CD4-positive, alpha-beta T cell treated with Interferon alpha-2 for 1 hour (primary cell): ENCODE measurements around the gene CHI3L2.
A peak's percentile ranks its signal among the peaks of the same experiment; 100 is the strongest.

ENCODE experiments used
- DNase-seq, 2 donors: peaks; one replicate each; pipeline ENCODE4 v3.0.0-alpha.2; 2020 to 2022

The CHI3L2 gene, protein sequence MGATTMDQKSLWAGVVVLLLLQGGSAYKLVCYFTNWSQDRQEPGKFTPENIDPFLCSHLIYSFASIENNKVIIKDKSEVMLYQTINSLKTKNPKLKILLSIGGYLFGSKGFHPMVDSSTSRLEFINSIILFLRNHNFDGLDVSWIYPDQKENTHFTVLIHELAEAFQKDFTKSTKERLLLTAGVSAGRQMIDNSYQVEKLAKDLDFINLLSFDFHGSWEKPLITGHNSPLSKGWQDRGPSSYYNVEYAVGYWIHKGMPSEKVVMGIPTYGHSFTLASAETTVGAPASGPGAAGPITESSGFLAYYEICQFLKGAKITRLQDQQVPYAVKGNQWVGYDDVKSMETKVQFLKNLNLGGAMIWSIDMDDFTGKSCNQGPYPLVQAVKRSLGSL

GRCh38 chr1:111227434-111227833 lies at the start of gene CHI3L2:
Gene CHI3L2, plus strand, starts transcription at chr1:111227713. Its CDS starts 17 bp downstream, at chr1:111227730.
- peak in 1 of 2 donors; percentile 23 for DNase-seq

GRCh38 chr1:111179968-111180533 lies 47.5 kb upstream of the CHI3L2 start:
- no peak for DNase-seq

GRCh38 chr1:111182052-111182451 lies 45.5 kb upstream of the CHI3L2 start:
- DNase-seq, result no peak

DNA sequence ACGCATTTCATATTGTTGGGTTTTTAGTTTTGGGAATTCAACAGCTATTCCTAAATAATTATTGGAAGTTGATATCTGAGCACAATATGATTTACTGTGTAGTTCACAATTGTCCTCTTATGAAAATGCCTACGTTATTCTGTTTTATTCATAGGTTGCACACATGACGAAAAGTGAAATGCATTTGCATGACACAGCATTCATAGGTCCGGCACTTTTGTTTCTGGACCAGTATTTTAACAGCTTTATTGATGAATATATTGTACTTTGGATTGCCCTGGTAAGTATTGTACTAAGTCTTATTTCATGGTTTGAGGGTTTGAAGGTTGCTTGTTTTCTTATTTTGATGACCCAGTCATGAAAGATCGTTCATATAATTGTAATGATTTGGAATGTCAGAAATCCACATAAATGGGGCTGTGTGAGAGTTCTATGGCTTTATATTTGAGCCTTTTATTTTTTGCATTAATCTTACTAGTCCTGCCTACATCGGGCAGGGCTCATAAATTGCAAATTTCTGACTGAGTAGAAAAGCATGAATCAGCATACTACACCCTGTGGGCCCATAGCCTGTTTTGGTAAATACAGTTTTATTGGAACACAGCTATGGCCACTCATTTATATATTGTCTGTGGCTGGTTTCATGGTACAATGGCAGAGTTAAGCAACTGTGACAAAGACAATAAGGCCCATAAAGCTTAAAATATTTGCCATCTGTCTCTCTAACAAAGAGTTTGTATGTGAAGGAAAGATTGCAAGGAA lies 44.0 kb upstream of the CHI3L2 start:
- DNase-seq, result no peak

DNA sequence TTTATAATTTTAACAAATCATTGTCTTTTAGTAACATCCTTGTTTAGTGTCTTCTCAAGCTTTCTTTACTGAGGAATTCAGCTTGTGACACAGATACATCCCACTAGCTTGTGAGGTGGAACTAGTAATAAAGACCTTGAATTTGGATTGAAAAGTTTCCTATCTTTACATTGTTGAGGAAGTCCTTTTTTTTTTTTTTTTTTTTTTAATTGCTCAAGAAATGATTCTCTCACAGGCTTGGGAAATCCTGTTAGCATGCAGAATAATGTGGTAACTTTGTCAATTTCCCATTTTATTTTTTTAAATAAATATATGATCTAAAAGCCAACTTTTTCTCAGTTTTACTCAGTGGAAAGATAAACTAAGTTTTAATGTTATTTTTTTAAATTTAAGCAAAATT lies 42.9 kb upstream of the CHI3L2 start:
- no peak for DNase-seq

- DNase-seq, result no peak
Measured at GRCh38 chr1:111190931-111191451, 36.5 kb upstream of the CHI3L2 start.

- DNase-seq, result no peak
Measured at GRCh38 chr1:111191496-111191895, 36.0 kb upstream of the CHI3L2 start.

GRCh38 chr1:111192074-111192473 lies 35.4 kb upstream of the CHI3L2 start:
- DNase-seq, result no peak

- peak; percentile 50 to 65 for DNase-seq
Measured at GRCh38 chr1:111192658-111193519, 34.6 kb upstream of the CHI3L2 start.

GRCh38 chr1:111193712-111194480 lies 33.6 kb upstream of the CHI3L2 start:
- DNase-seq, result no peak

DNA sequence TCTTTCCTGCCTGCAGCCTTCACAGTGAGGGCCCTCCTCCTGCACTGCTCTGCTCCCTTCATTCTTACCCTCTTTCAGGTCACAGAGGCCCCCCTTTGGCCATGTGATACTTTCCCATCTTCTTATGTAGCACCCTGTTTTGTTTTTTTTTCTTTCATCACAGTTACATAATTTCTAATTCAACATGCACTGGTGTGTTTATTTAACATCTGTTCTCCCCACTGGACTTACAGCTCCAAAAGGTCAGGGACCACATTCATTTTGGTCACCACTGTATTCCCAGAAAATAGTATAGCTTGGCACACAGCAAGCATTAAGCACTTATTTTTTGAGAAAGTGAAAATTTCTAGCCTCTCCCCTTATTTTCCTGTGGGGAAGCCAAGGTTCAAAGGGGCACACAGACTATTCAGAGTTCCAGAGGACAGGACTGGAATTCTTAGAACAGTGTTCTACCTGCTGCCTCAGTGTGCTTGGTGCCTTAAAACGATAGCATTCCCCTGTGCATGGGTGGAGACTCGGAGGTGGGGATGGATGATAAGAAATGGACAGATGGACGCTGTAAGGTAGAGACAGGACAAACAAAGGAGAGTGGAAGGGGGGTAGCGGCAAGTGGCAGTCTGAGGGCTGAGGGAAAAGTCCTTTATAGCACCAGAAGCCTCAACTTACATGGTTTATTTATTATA lies 32.4 kb upstream of the CHI3L2 start:
- no peak for DNase-seq

DNA sequence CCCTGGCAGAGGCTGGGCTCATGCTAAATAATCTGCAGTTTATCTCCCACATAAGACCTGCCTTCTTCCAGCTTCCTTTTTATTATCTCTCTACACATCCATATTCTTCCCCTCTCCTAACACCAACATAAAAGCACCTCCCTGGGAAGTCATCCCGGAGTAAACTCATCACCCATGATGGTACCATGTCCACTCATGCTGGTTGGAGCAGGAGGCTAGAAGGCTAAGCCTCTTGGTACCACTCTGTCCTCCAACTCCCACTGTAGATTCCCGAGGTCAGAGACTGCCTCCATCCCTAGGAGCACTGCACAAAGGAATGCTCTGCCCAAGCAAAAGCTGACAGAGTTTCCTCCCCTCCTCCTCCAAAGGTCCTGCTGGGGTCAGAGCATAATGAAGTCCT lies 31.3 kb upstream of the CHI3L2 start:
- no peak for DNase-seq

DNA sequence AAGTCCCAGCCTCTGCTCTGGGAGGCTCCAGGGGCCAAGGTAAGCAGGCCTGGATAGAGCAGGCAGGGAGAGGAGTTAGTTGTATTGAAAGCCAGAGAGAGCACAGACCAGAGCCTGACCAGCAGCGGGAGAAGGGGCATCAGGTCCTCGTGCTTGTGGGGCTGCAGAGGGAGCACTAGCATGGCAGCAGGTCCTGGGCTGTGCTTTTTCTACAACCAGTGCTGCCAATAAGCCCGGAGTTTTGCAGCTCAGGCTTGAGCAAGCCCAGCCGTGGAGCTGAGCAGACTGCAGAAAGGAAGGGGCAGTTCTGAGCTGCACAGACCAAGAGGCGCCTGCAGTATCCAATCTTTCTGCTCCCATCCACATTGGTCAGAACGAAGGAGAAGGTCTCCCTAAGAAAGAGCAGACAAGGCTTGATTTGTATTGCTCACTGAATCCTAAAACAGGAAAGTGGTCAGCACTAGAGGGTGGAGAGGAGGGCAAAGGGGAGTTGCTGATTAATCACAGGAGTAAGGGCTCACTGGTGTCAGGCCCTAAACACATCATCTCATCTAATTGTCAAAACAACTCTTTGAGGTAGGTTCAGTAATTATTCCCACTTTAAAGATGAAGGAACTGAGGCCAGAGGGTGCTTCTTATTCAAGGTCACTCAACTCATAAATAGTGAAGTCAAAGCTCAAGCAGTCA lies 29.8 kb upstream of the CHI3L2 start:
- DNase-seq, result peak; percentile 70 to 75

DNA sequence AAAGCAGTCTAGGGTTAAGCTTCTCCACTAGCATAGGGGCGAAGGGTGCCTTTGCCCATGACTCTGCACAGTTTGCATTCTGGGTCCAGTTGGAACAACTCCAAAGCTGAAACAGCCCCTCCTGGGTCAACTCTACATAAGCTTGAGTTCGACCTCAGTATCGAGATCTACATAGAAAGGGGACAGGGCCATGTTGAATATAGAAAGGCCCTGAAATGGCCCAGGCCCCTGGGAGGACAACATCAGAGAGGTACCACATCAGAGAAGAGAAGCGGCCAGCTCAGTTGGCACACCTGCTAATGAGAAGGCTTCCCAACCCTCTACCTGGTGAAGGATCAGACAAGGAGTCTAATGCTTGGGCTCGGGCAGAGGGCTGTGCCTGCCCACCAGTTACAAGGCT lies 28.7 kb upstream of the CHI3L2 start:
- DNase-seq, result no peak

GRCh38 chr1:111199329-111199728 lies 28.2 kb upstream of the CHI3L2 start:
- DNase-seq, result no peak

DNA sequence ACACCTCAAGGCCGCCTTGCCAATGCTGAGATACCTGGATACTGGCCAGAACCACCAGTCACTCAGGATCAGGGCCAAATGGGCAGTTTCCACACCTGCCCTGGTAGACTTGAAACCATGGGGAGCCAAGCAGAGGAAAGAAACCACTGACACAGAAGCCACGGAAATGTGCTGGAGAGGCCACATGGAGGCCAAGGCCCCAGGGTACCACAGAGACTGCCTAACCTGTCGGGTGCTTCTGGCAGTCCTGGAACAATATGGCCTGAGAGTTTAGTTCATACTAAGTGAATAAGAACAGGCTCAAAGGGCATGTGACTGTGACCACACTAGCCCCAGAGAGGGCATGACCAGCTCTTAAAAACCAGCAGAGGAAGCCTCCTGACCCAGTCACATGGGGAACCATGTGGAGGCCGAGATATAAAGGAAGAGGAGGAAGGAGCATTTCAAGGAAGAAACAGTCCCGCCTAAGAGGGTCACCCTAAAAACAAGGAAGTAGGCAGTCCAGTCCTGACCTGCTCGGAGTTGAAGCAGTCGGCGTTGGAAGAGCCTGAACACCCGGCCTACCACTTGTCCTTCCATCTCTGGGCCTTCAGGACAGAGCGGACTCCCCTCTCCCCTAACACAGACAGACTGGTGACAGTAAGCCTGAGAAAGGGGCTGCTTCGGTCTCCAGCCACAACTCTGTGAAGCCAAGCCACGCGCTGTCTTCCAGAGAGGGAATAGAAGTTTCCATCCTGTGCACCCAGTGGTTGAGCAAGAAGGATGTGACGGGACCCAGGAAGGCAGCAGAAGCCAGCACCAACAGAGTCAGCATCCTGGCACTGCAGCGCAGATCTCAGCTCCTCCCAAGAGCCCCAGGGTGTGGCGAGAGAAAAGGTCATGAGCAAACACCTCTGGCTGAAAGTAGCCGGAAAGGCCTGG lies 27.4 kb upstream of the CHI3L2 start, which contains the start of gene DENND2D:
TSS of gene DENND2D (minus strand) at position 766 of the 921 bp plus-strand sequence. CDS start at position 579, 187 bp downstream.
- peak; percentile 59 to 69 for DNase-seq

- no peak for DNase-seq
Measured at GRCh38 chr1:111200802-111201161, 26.7 kb upstream of the CHI3L2 start.

GRCh38 chr1:111201275-111202090 lies 26.0 kb upstream of the CHI3L2 start:
- no peak for DNase-seq

- DNase-seq, result no peak
Measured at GRCh38 chr1:111202366-111202706, 25.2 kb upstream of the CHI3L2 start.
